ENCODE results near the gene CSNK1D.
A peak's percentile ranks its signal among the peaks of the same experiment; 100 is the strongest.

Gene CSNK1D

DNA sequence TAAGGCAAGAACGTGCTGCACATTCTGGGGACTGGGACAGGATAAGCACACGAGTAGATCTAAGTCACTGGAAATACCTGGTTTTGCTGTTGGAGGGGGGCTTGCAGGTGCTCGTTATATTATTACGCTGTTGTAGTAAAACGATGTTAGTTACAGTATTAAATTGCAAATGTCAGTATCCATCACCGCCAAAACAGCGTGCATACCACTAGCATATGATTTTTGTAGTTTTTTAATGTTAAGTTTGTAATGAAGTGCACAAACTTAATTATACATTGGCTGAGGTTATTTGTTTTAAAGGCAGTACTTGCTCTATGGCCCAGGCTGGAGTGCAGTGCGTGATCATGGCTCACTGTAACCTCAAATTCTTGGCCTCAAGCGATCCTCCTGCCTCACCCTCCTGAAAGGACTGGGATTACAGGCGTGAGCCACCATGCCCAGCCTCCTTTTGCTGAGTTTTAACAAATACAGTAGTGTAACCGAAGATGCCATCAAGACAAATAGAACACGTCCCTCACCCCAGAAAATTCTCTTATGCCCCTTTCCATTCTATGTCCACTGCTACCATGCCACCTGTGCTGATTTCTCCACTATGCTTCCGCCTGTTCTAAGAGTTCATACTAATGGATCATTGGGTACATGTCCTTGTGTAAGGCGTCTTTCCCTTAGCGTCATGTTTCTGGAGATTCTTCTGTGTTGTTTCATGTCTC is 20.7 kb upstream of the CSNK1D start:
- no peak for DNase-seq (ENCODE audit: low spot score)

DNA sequence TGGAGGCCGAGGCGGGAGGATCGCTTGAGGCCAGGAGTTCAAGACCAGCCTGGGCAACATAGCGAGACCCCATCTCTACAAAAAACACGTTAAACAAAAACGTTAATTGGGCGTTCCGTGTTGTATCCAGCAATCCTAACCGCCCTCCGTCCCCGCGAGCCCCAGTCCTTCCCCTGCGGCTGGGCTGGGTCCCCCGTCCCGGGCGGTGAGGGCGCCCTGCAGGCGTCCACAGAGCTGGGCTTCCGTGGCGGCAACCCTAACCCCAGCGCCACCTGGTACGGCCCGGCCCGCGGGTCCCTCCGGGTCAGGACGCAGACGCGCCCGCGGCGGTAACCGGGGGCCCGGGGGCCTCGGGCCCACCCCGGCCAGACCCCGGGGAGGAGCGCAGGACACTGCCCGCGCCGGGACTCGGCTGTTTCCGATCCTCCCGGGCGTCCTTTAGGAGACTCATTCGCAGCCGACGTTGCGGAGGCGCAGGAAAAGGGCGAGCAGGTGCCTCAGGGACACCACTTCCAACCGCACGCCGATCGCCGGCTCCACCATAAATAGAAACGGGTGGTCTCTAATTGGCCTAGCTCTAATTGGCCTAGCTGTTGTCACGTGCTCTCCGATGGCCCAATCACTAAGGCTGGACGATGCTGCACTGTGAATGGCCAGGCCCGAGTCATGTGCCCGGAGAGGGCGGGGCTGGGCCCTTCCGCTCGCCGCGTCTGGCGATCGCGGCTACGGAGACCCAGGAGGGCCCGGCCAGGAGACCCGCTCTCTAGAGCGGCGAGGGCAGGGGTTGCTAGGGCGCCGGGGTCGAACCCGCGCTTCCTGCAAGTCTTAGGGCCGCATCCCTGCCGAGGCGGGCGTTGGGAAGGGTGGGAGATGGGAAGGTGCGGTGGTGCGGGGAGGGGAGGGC is 19.0 kb upstream of the CSNK1D start:
- DNase-seq (ENCODE audit: low spot score): peak; percentile 99

DNA sequence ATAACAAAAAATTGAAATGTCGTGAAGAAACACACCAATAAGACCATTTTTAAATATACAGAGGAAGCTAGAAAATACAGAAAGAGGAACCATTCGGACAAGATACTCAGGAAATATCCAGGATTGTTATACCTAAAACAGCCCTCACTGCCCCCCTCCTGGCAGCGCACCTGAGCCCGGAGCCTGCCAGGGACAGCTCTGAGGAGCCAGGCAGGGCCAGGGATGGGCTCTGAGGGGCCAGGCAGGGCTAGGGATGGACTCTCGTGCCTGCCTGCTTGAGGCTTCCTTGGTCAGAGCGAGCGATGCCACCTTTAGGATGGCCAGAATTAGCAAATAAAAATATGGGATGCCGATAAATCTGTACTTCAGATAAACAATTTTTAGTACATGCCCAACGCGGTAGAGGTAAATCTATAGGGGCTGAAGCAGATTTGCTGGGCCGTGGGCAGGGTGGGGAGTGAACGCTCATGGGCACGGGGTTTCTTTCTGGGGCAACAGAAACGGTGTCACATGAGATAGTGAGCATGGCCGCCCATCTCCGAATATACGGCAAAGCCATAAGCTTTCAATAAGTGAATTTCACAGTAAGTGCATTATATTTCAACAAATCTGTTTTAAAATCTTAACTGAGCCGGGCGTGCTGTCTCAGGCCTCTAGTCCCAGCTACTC is 18.2 kb upstream of the CSNK1D start:
- DNase-seq (ENCODE audit: low spot score): no peak

DNA sequence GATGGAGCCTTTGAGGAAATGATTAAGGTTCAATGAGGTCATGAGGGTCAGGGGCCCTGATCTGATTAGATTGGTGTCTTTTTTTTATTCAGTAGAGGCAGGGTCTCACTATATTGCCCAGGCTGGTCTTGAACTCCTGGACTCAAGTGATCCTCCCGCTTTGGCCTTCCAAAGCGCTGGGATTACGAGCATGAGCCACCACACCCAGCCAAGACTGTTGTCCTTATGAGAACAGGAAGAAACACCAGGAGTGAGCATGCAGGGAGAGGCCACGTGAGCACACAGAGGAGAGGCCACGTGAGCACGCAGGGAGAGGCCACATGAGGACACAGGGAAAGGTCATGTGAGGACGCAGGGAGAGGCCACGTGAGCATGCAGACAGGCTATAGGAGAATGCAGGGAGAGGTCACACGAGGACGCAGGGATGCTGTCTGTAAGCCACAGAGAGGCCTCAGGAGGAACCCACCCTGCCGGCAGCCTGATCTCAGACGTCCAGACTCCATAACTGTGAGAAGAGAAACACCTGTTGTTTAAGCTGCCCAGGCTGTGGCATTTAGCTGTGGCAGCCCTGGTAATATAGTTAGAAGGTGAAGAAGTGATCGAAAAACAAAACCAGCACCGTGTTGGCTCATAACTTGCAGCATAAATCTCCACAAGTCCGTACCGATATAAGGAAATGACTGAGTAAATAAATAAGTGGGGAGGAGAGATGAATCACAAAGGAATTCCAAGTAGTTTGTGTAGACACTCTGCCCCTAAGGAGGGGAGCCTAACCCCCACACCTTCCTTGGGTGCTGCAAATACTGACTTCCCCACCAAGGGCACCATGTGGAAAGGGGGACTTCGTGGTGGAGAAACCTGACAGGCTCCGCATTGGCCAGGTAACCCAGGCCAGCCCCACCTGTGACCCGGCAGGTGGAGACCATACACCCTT is 14.6 kb upstream of the CSNK1D start:
- no peak for DNase-seq (ENCODE audit: low spot score)

DNA sequence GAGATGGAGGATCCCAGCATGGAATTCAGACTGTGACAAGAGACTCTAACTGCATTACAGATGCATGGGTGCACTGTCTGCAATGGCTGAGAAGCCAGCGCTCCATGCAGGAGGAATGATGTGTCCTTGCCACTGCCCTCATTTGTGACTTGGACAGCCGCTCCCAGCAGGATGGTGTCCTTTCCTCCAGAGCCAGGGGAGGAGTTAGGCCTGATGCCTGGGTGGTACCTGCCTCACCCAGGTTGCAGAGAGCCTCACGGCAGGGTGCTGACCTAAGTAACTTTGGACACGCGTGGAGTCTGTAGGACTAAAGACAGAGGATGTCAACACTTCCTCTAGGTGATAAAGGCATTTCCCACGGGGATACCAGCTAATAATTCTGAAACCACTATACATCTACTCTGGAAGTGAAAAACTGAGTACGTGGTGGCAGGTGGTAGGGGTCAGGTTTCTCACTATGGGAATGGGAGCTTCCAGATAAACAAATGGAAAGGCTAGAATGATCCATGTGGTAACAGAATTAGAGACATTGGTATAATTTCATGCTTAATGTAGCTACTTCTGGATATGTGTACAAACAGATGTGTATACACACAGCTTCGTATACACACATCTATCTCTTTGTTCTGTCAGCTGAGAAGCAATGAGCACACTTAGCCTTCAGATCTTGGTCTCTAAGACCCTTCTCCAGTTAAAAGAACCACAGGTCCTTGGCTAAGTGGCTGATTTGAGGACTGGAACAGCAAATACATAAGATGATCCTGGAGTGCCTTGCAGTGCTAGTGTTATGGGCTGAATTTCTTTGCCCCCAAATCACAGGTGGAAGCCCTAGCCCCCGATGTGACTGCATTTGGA is 13.7 kb upstream of the CSNK1D start:
- no peak for DNase-seq (ENCODE audit: low spot score)

DNA sequence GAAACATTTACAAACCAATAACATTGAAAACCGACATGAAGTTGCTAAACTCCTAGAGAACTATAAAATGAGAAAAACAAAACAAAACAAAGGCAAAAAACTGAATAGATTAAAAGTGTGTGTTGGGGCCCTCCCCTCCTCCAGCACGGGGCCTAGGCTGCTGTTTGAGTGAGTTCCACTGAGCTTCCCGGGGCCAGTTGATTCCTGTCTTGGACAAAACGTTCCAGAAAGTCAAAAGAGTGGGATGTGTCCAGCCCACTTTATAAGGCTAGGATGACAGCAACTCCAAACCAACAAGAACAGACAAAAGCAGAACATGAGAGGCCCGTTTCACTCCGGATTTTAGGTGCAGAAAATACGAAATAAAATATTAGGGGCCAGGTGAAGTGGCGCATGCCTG is 11.6 kb upstream of the CSNK1D start:
- DNase-seq (ENCODE audit: low spot score): no peak

DNA sequence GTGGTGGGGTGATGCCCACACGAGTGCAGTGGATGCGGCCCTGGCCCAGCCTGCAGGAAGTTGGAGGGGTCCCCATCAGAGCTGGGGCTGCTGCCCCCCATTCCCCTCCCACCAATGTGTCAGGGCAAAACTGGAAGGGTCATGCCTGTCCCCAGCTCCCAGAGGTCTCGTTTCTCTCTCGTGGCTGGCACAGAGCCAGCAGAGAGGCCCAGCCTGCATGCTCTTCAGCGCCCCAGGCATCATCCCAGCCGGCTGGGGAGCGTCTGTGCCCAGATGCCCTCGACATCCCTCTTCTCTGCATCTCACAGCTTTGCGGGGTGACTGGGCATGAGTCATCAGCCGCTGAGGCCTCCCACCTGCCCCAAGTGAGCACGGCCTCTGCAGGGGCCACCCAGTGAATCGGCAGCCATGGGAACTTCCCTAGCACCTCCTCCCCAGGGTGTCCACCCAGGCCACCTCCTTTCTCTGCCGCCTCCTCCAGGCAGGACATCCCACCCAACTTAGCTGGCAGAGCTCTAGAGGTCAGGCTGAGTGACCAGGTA is 9.8 kb upstream of the CSNK1D start:
- peak; percentile 85 for DNase-seq (ENCODE audit: low spot score)

DNA sequence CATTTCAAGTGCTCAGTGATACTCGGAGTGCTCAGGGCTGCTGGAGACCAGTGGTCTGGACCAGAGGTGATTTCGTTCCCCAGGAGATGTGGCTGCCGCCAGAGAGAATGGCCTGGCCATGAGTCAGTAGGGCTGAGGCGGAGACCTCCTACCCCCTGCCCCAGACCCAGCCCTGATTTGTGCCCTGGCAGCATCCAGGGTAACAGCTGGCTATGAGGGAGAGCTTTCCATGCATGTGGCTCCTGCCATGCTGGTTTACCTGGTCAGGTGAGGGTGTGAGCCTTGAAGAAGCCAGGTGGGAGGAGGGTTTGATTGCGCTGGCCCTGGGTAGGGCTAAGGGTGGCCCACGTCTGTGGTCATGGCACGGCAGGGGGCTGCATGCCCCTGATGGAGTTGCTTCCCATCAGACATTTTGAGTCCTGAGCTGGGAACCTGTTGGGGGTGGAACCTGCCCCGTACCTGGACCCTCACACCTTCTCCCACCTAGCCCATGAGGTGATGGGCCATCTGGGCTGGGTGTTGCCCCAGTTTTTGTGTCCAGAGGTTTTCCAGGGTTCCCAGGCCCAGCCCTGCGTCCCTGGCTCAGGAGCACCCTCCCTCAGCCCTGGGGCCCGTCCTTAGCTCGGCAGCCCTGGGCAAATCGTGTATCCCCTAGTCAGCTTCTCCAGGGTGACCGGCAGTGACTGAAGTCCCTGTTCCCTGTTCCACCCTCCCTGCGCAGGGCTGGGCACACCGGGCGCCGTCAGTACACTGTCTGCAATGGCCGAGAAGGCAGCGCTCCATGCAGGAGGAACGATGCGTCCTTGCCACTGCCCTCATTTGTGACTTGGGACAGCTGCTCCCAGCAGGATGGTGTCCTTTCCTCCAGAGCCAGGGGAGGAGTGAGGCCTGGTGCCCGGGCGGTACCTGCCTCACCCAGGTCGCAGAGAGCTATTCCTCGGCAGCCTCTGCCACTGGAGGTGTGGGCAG is 9.0 kb upstream of the CSNK1D start:
- no peak for DNase-seq (ENCODE audit: low spot score)

DNA sequence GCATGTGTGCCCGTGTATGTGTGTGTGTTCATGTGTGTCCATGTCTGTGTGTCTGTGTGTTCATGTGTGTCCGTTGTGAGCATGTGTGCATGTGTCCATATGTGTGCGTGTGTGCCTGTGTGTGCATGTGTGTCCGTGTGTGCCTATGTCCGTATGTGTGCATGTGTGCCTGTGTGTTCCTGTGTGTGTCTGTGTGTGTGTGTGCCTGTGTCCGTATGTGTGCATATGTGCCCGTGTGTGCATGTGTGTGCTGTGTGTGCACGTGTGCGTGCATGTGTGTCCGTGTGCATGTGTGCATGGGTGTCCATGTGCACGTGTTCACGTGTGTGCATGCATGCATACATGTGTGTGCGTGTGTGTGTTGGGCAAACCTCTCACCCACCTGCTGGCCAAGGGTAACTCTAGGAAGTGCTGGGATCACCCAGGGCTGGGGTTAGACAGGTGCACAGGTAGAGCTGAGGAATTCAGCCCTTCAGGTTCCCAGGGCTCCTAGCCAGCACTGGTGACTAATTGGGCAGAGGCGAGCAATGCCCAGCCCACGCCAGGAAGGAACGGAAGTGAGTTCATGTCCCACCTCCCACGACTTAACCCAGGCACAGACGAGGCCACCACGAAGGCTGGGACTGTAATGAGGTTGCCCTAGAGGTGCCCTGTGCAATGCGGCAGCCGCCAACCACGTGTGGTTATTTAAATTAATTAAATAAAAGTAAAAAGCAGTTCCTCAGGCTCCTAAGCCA is 8.2 kb upstream of the CSNK1D start:
- peak; percentile 69 for DNase-seq (ENCODE audit: low spot score)

DNA sequence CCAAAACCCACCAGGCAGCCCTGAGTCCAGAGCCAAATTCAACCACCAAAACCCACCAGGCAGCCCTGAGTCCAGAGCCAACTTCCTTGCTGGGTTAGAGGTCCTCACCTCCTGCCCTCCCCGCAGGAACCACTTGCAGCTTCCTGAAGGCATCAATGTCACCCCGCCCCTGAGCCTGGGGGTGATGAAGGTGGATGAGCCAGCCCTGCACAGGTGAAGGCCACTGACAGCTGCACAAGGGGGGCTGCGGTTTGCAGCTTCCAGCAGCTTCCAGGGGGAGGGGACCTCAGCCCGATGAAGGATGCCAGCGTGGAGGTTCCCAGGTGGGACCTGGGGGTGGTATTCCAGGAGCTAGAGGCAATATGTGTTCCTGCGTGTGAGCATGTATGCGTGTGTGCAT is 7.6 kb upstream of the CSNK1D start:
- DNase-seq (ENCODE audit: low spot score): no peak

DNA sequence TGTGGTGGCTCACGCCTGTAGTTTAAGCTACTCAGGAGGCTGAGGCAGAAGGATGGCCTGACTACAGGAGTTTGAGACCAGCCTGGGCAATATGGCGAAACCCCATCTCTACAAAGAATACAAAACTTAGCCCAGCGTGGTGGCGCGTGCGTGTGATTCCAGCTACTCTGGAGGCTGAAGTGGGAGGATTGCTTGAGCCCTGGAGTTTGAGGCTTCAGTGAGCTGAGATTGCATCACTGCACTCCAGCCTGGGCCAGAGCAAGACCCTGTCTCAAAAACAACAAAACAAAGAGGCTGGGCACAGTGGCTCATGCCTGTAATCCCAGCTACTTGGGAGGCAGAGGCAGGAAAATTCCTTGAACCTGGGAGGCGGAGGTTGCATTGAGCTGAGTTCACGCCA is 7.0 kb upstream of the CSNK1D start:
- no peak for DNase-seq (ENCODE audit: low spot score)

DNA sequence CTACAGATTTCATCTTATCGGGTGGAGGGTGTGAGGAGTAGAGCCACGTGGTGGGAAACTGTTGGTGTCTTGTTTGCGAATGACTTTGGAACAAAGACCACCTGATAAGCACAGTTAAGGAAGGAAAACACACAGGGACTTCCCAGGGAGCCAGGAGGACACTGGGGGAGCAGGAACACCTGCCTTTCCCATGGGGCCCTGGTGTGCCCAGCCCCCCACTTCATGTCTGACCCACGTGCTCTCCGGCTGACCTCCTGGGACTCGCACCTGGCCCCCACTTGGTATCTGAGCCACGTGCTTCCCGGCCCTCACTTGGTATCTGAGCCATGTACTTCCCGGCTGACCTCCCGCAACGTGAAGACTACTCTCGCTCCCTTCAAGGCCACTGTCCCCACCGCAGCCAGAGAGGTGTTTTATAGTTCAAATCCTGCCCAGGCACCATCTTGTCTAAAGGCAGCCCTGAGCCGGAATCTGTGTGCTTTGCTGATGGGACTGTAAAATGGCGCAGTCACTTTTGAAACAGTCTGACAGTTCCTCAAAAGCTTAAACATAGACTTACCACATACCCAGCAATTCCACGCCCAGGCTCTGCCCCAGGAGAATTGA is 5.4 kb upstream of the CSNK1D start:
- no peak for DNase-seq (ENCODE audit: low spot score)

DNA sequence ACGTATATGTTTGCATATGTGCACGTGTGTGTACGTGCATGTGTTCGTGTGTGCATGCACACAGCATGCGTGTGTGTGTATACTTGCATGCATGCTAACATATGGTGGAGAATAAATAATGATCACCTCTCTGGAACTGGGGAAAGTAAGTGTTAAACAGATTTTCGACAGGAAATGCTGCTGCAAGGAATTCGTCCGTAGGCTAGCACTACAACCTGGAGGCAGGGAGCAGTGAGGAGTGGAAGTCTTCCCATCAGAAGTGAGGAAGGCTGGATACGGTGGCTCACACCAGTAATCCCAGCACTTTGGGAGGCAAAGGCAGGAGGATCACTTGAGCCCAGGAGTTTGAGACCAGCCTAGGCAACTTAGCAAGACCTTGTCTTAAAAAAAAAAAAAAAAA is 4.8 kb upstream of the CSNK1D start:
- no peak for DNase-seq (ENCODE audit: low spot score)

DNA sequence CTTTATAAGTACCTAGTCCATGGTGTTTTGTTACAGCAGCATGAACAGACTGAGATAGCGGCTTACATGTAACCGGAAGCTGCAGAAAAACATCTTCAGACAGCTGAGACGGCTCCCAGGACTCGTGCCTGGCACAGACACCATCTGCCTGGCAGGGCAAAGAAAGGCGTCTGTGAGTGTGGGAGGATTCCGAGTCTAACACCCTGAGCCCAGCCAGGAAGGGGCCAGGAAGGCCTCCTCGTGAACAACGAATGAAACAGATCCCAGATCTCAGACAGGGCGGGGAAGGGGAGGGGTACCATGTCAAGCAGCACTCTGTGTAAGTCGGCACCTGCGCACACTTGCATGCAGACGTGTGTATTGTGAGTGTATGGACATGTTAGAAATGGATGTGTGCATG is 4.4 kb upstream of the CSNK1D start:
- no peak for DNase-seq (ENCODE audit: low spot score)

DNA sequence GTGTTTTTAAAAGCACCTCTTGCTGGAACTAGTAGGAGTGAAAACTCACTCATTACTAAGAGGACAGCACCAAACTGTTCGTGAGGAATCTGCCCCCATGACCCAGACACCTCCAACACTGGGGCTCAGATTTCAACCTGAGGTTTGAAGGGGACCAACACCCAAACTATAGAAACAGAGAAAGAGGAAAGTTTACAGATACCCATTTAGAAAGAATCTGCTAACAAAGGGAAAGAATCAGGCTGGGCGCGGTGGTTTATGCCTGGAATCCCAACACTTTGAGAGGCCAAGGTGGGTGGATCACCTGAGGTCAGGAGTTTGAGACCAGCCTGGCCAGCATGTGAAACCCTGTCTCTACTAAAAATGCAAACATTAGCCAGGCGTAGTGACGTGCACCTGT is 3.4 kb upstream of the CSNK1D start:
- DNase-seq (ENCODE audit: low spot score): no peak

DNA sequence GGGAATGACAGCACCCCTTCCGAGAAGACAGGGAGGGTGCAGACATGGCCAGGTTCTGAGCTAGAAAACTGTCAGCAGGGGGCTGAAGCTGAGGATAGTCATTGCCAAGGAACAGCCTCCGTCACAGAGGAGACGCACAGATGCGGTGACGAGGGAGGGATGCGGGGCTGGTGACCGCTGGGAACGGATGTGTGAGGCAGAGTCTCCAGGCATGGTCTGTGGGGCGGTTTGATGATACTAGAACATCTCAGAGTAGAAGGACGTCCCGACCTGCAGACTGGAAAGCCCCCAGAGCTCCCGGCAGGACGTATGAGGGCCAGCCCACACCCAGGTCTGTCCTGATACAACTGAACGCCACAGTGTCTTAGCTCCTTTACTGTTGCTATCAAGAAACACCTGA is 1.8 kb upstream of the CSNK1D start:
- DNase-seq (ENCODE audit: low spot score): no peak

DNA sequence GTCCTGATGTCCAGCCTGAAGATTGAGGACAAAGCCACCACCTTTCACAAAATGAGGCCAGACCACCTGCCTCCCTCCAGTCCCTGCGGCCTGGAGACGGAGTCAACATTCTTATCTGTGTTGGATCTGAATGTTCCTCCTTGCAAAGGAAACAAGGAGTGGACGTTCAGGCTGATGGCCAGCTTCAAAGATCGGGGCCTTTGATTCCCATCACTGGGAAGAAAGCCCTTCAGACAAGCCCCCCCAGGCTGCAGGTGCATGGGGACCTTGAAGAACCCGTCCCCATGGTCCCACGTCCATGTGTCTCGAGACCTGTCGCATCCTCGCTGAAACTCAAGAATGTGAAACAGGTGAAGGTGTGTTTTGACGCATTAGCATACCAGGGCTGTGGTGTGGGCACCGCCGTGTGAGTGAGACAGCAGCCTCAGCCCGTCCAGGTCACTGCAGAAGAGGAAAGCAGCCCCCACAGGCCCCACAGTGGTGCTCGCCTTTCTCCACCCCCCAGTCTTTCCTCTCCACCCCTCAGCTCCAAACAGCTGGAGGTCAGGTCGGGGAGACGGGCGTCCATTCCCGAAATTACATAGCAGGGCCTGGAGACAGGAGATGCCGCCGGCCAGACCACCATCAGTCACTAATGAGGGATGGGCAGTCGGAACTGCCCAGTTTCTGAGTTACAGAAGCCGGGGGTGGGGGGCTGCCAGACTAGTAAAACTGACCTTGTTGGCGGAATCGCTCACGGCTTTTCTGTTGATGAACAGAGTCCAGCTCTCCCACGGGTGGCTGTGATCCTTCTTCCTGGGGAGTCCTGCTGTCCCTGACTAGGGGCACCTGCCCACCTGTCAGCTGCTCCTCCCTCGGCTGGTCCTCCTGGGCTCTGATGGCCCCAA is 877 bp upstream of the CSNK1D start:
- no peak for DNase-seq (ENCODE audit: low spot score)
